Neuron (in vitro differentiated cells): ENCODE results near the gene EPB41L4B.

ENCODE experiments used
- H2AFZ ChIP-seq: one replicate; pipeline ENCODE4 v1.6.1; 2013; ENCODE audit warnings: low read depth, mild to moderate bottlenecking, inconsistent platforms, low read length, moderate library complexity
- H3K27me3 ChIP-seq: one replicate; pipeline ENCODE4 v1.6.1; 2013; ENCODE audit warnings: low read length; ENCODE audit not compliant: insufficient read depth
- H3K36me3 ChIP-seq: one replicate; pipeline ENCODE4 v1.6.1; 2013; ENCODE audit warnings: low read length; ENCODE audit not compliant: insufficient read depth
- H3K4me1 ChIP-seq: one replicate; pipeline ENCODE4 v1.6.1; 2013; ENCODE audit warnings: low read length; ENCODE audit not compliant: insufficient read depth
- H3K4me3 ChIP-seq: 2 replicates; pipeline ENCODE4 v1.5.1; 2013; ENCODE audit warnings: mild to moderate bottlenecking, low read length, moderate library complexity
- H3K9me3 ChIP-seq: one replicate; pipeline ENCODE4 v1.6.1; 2013; ENCODE audit warnings: low read length

Gene EPB41L4B

GRCh38 chr9:109212768-109213167 lies 108.1 kb downstream of the EPB41L4B start:
- H3K4me3 ChIP-seq, result no peak overlapping the region
- H2AFZ ChIP-seq, result no peak overlapping the region
- no peaks in the 10 kb centered on the region for H3K9me3 ChIP-seq
- no peaks in the 10 kb centered on the region for H3K4me1 ChIP-seq
- H3K27me3 ChIP-seq, result peaks cover 2% of the 10 kb centered on the region
- H3K36me3 ChIP-seq, result no peaks in the 10 kb centered on the region

DNA sequence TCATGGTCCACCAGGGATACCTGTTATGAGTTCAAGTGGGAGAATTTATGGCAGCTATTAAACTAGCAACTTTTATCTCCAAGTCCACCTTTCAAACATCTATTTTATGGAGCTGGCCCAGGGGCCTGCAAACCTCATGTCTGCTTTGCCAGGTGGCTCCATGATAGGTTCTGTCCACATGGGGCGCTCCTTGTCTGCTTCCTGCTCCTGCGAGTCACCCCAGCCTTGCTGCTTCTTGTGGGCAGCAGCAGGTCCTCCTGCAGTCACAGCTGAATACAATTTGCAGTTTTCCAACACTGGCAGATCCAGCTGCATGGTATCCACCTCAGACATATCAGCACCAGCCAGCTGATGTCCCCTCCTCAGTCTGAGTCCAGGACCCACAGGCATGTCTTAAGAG lies 114.2 kb downstream of the EPB41L4B start:
- Histone ChIP-seq H3K9me3 (no peaks in the 10 kb centered on the region), H2AFZ (no peak overlapping the region), H3K27me3 (peaks cover 6% of the 10 kb centered on the region), H3K4me1 (no peaks in the 10 kb centered on the region), H3K36me3 (no peaks in the 10 kb centered on the region), H3K4me3 (no peak overlapping the region)

GRCh38 chr9:109205526-109205925 lies 115.3 kb downstream of the EPB41L4B start:
- no peak overlapping the region for H2AFZ ChIP-seq
- no peaks in the 10 kb centered on the region for H3K4me1 ChIP-seq
- no peak overlapping the region for H3K4me3 ChIP-seq
- H3K27me3 ChIP-seq, result peaks cover 6% of the 10 kb centered on the region
- no peaks in the 10 kb centered on the region for H3K36me3 ChIP-seq
- no peaks in the 10 kb centered on the region for H3K9me3 ChIP-seq

DNA sequence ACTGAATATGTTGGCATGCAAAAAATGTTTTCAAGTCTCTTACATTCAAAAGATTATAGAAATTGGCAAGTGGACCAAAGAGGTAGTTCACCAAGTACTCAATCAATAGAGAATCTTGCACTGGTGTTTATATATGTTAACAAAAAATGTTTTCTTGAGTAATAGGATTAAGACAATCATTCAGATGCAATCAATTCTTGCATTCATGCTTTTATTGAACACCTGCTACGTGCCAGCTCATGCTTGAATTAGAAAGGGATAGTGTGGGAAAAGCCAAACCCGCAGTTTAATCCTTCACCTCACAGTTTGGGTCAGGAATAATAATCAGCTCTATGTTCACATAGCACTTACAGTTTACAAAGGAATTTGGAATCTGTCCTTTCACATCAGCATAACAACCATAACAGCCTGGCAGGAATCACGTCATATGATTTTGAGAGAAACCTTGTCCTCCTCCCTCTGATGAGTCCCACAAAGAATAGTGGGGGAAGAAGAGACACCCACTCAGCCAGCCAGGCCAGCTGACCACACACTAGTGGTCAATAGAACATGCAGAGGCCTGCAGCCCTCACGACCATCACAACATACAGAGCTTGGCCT lies 117.0 kb downstream of the EPB41L4B start:
- no peak overlapping the region for H2AFZ ChIP-seq

DNA sequence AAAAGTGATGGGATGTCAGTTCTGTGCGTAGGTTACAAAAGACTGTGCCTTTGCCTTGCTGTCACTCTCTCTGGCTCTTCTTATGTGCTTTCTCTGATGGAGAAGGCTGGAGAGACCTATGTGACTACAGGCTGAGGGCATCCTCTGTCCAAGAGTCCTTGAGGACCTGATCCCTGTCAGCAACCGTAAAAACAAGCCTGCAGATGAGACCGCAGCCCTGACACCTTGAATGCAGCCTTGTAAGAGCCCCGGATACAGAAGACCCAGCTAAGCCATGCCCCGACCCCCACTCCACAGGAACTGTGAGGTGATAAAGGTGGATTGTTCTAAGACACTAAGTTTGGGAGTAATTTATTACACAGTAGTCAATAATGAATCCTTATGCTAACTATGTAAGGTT lies 121.2 kb downstream of the EPB41L4B start:
- H3K27me3 ChIP-seq, result peaks cover 6% of the 10 kb centered on the region
- H3K4me3 ChIP-seq, result no peak overlapping the region
- H3K4me1 ChIP-seq, result no peaks in the 10 kb centered on the region
- H3K36me3 ChIP-seq, result no peaks in the 10 kb centered on the region
- no peaks in the 10 kb centered on the region for H3K9me3 ChIP-seq
- H2AFZ ChIP-seq, result no peak overlapping the region

More for the DNA sequence above, 117.0 kb downstream of the EPB41L4B start:
- H3K36me3 ChIP-seq, result no peaks in the 10 kb centered on the region
- H3K4me1 ChIP-seq, result no peaks in the 10 kb centered on the region
- H3K9me3 ChIP-seq, result no peaks in the 10 kb centered on the region
- peaks cover 6% of the 10 kb centered on the region for H3K27me3 ChIP-seq
- no peak overlapping the region for H3K4me3 ChIP-seq

- H3K27me3 ChIP-seq, result peaks cover 6% of the 10 kb centered on the region
- no peaks in the 10 kb centered on the region for H3K36me3 ChIP-seq
- no peaks in the 10 kb centered on the region for H3K4me1 ChIP-seq
- no peaks in the 10 kb centered on the region for H3K9me3 ChIP-seq
- no peak overlapping the region for H3K4me3 ChIP-seq
- no peak overlapping the region for H2AFZ ChIP-seq
Observed at GRCh38 chr9:109198736-109199382, 122.0 kb downstream of the EPB41L4B start.

DNA sequence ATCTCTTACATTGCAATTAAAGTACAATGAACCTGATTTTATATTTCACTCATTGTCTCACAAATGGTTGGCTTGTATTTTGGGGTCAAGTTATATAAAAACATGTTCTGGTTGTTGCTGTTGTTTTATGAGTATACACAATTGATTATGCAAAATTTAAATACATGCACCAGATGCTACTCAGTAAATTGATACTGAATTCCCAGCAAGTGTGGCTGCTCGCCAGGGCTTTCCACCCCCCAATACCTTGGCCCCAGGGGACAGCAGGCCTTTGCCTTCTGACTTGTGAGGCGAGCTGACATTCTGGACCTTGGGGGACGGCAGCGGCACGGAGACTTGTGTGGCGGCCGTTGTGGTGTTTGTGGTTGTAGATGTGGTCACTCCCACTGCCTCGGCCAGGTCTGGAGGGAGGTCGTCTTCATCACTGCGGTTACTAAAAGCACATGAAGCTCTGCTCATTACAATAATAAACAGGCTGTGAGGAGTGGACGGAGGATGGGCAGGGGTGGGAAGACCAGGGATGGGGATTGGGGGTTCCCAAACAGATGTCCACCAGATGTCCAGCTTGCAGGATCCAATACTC lies 126.8 kb downstream of the EPB41L4B start:
- Histone ChIP-seq H3K36me3 (no peaks in the 10 kb centered on the region), H3K4me3 (no peak overlapping the region), H3K4me1 (no peaks in the 10 kb centered on the region), H3K9me3 (no peaks in the 10 kb centered on the region), H2AFZ (no peak overlapping the region), H3K27me3 (no peaks in the 10 kb centered on the region)

DNA sequence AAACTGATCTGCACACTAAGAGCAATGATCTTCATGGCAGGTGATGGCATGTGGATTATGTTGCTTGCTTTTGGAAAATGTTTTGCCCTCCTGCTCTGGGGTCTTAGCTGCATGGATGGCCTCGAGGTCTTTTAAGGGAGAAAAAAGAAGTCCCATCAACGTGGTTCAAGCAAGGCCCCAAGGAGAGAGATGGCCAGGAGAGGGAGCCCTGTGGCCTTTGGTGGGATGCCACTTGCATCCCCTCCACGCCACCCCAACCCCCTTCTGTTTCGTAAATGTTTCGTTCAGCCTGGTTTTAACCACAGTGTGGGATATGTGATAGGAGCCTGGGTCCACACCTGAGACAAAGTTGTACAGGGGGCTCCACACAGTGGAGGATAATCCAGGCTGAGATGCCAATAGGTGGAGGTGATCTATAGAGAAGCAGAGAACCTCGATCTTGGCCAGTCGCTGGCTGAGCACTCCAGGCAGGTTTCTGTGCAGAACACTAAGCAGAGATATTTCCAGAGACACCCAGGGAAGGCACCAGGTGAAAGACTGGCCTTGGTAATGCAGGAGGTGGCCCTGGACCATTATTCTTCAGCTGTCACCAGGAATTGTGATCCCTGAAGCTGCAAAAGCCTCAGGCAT lies 128.0 kb downstream of the EPB41L4B start:
- no peak overlapping the region for H2AFZ ChIP-seq
- H3K4me1 ChIP-seq, result no peaks in the 10 kb centered on the region

GRCh38 chr9:109191746-109192145 lies 129.1 kb downstream of the EPB41L4B start:
- H3K4me3 ChIP-seq, result no peak overlapping the region

More for the DNA sequence above, 128.0 kb downstream of the EPB41L4B start:
- Histone ChIP-seq H3K4me3 (no peak overlapping the region), H3K36me3 (no peaks in the 10 kb centered on the region), H3K9me3 (no peaks in the 10 kb centered on the region), H3K27me3 (no peaks in the 10 kb centered on the region)

GRCh38 chr9:109190151-109190550 lies 130.7 kb downstream of the EPB41L4B start:
- Histone ChIP-seq H3K9me3 (no peaks in the 10 kb centered on the region), H3K27me3 (no peaks in the 10 kb centered on the region), H3K36me3 (no peaks in the 10 kb centered on the region), H3K4me3 (no peak overlapping the region), H2AFZ (no peak overlapping the region), H3K4me1 (no peaks in the 10 kb centered on the region)

More at GRCh38 chr9:109191746-109192145, 129.1 kb downstream of the EPB41L4B start:
- H3K9me3 ChIP-seq, result no peaks in the 10 kb centered on the region
- no peaks in the 10 kb centered on the region for H3K27me3 ChIP-seq
- H2AFZ ChIP-seq, result no peak overlapping the region
- H3K4me1 ChIP-seq, result no peaks in the 10 kb centered on the region
- H3K36me3 ChIP-seq, result no peaks in the 10 kb centered on the region

DNA sequence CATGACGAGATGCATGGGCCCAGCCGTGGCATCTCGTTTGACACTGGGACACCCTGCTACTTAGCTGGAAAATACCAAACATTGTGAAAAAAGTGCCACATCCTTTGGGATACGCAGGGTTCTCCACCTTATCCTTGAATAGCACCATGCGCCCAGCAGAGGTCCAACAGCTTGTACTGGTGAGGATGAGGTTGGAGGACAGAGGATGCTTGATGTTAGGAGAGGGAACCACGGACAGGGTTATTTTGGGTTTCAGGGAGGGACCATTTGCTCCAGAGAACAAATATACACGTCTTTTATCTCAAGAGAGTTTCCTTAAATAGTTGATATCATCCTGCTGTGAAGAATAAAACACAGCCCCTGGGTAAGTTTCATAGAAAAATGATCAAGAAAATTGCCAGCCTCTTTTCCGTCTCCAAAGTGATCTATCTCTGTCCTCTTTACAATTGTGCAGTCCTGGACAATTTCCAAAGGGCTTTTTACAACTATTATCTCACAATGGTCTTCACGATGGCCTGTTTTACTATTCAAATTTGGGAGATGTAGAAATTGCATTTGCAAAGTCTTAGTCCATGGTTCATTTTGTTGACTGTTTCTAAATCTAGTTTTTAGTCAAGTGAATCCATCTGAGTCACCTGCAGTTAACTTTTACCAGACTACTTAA lies 133.9 kb downstream of the EPB41L4B start:
- H3K27me3 ChIP-seq, result no peaks in the 10 kb centered on the region
- H3K36me3 ChIP-seq, result no peaks in the 10 kb centered on the region
- H2AFZ ChIP-seq, result no peak overlapping the region
- H3K4me3 ChIP-seq, result no peak overlapping the region
- peaks cover 2% of the 10 kb centered on the region for H3K4me1 ChIP-seq
- no peaks in the 10 kb centered on the region for H3K9me3 ChIP-seq

GRCh38 chr9:109182940-109183798 lies 137.7 kb downstream of the EPB41L4B start:
- Histone ChIP-seq H3K4me3 (no peak overlapping the region), H3K27me3 (peaks cover 3% of the 10 kb centered on the region), H3K9me3 (no peaks in the 10 kb centered on the region), H3K4me1 (peaks cover 2% of the 10 kb centered on the region), H2AFZ (no peak overlapping the region), H3K36me3 (no peaks in the 10 kb centered on the region)
